HCT116 (cell line): Measurements from ENCODE around the gene CLK3. TPM values are rescaled to one million over a fixed set of nuclear protein-coding genes. Genes with fewer than 3 reads are reported as not detected.

Source experiments
- ATAC-seq: fragments of 200-7000 bp; cut with Tn5 transposase; 2 replicates; pipeline ENCODE4 v1.9.1; 2020; ENCODE audit warnings: mild to moderate bottlenecking, moderate library complexity
- BruUV-seq: library from RNA; stranded (reverse); fragments of 400-500 nt; replicated peaks from 2 replicates; lab custom pipeline; 2021; lab: Mats Ljungman, UMichigan
- CTCF ChIA-PET: fragments of 300-600 bp; sonication (Branson Sonifier 250); formaldehyde crosslinking; loops from one replicate; lab custom pipeline; 2021; ENCODE audit warnings: antibody characterized with exemption; lab: Charles Lee
- POLR2A ChIA-PET: fragments of 300-600, 350-600 bp; sonication (Branson Sonifier 250); formaldehyde crosslinking; loops from one replicate; lab custom pipeline; 2021; ENCODE audit warnings: antibody characterized with exemption; lab: Charles Lee
- RAD21 ChIA-PET, 2 experiments: fragments of 300-600 bp; sonication (Branson Sonifier 250); formaldehyde crosslinking; loops; one replicate each; lab custom pipeline; 2023; ENCODE audit warnings: low total read pairs in 2 of 2; ENCODE audit not compliant: uncharacterized antibody in 2 of 2, unreplicated experiment in 2 of 2, low non-redundant PET in 1 of 2; lab: Charles Lee
- DNase-seq: peaks from one replicate; pipeline ENCODE4 v3.0.0-alpha.2; 2010; ENCODE audit warnings: low read depth, low spot score
- H2AFZ ChIP-seq: fragments of 200-600 bp; shearing (Covaris generic), sonication (generic); 2 replicates; pipeline ENCODE4 v1.6.1; 2017; ENCODE audit warnings: low read depth, mixed run types, mixed read lengths, antibody characterized with exemption, low read length; ENCODE audit not compliant: poor library complexity, severe bottlenecking
- H3K27ac ChIP-seq: 2 replicates; pipeline ENCODE4 v1.5.1; 2012; ENCODE audit warnings: low read depth, low read length
- H3K27me3 ChIP-seq: fragments of 200-600 bp; sonication (generic); 2 replicates; pipeline ENCODE4 v1.6.1; 2016; ENCODE audit warnings: mixed run types, low read length, mixed read lengths; ENCODE audit not compliant: insufficient read depth
- H3K36me3 ChIP-seq, 2 experiments: fragments of 200-500 bp in 1 of 2; fragments of 200-600 bp in 1 of 2; sonication (Bioruptor generic) in 1 of 2; sonication (generic) in 1 of 2; 2 replicates each; pipeline versions ENCODE4 v1.5.1 to v1.6.1; 2014 to 2016; ENCODE audit warnings: low read length in 2 of 2, inconsistent platforms in 1 of 2, mixed read lengths in 1 of 2, mixed run types in 1 of 2; ENCODE audit not compliant: insufficient read depth in 2 of 2, control insufficient read depth in 1 of 2
- H3K4me1 ChIP-seq, 2 experiments: fragments of 200-600 bp in 1 of 2; sonication (generic) in 1 of 2; 2 replicates each; pipeline versions ENCODE4 v1.5.1 to v1.6.1; 2012 to 2017; ENCODE audit warnings: low read length in 2 of 2, inconsistent platforms in 1 of 2, mild to moderate bottlenecking in 1 of 2, mixed read lengths in 1 of 2, mixed run types in 1 of 2, moderate library complexity in 1 of 2; ENCODE audit not compliant: insufficient read depth in 2 of 2, control insufficient read depth in 1 of 2
- H3K4me2 ChIP-seq: fragments of 200-600 bp; sonication (generic); 2 replicates; pipeline ENCODE4 v1.6.1; 2017; ENCODE audit warnings: mixed run types, low read length, mixed read lengths
- H3K4me3 ChIP-seq, 2 experiments: fragments of 200-600 bp in 1 of 2; sonication (generic) in 1 of 2; replicated peaks in 1 of 2; 2 replicates each; pipeline ENCODE4 v1.5.1; 2011 to 2016; ENCODE audit warnings: low read length in 2 of 2, control low read depth in 1 of 2, low read depth in 1 of 2, mild to moderate bottlenecking in 1 of 2, mixed read lengths in 1 of 2, mixed run types in 1 of 2
- H3K79me2 ChIP-seq: fragments of 200-600 bp; sonication (generic); 2 replicates; pipeline ENCODE4 v1.6.1; 2017; ENCODE audit warnings: mild to moderate bottlenecking, mixed run types, low read length, moderate library complexity, mixed read lengths; ENCODE audit not compliant: insufficient read depth
- H3K9ac ChIP-seq: fragments of 200-600 bp; sonication (generic); 2 replicates; pipeline ENCODE4 v1.6.1; 2016; ENCODE audit warnings: low read length, mixed read lengths
- H3K9me2 ChIP-seq: fragments of 200-600 bp; sonication (generic), shearing (Covaris generic); 2 replicates; pipeline ENCODE4 v1.6.1; 2017; ENCODE audit warnings: mixed run types, mild to moderate bottlenecking, moderate library complexity; ENCODE audit not compliant: insufficient read depth
- H3K9me3 ChIP-seq, 2 experiments: fragments of 200-500 bp in 1 of 2; fragments of 200-600 bp in 1 of 2; sonication (Bioruptor generic) in 1 of 2; sonication (generic) in 1 of 2; 2 replicates each; pipeline ENCODE4 v1.6.1; 2014 to 2017; ENCODE audit warnings: low read length in 2 of 2, mixed read lengths in 2 of 2, inconsistent platforms in 1 of 2, low read depth in 1 of 2, mild to moderate bottlenecking in 1 of 2, mixed run types in 1 of 2, moderate library complexity in 1 of 2; ENCODE audit not compliant: control insufficient read depth in 1 of 2, insufficient read depth in 1 of 2
- H4K20me1 ChIP-seq: fragments of 200-600 bp; sonication (generic), shearing (Covaris generic); 2 replicates; pipeline ENCODE4 v1.6.1; 2017; ENCODE audit warnings: mixed run types, mild to moderate bottlenecking, moderate library complexity; ENCODE audit not compliant: insufficient read depth
- CEBPB ChIP-seq: IDR thresholded peaks from 2 replicates; pipeline ENCODE4 v1.6.1; 2012; ENCODE audit warnings: low read depth
- EGR1 ChIP-seq: IDR thresholded peaks from 2 replicates; pipeline ENCODE4 v1.6.1; 2012; ENCODE audit warnings: low read depth
- ELF1 ChIP-seq: IDR thresholded peaks from 2 replicates; pipeline ENCODE4 v1.6.1; 2012; ENCODE audit warnings: low read depth, borderline replicate concordance
- EZH2 ChIP-seq: fragments of 200-600 bp; sonication (generic); IDR thresholded peaks from 2 replicates; pipeline ENCODE4 v1.6.1; 2017; ENCODE audit warnings: antibody characterized with exemption, mixed run types
- EZH2phosphoT487 ChIP-seq: fragments of 200-600 bp; IDR thresholded peaks from 2 replicates; pipeline ENCODE4 v1.6.1; 2018; ENCODE audit warnings: antibody characterized with exemption, borderline replicate concordance
- FOSL1 ChIP-seq: IDR thresholded peaks from 2 replicates; pipeline ENCODE4 v1.6.1; 2012; ENCODE audit warnings: low read depth
- MAX ChIP-seq: IDR thresholded peaks from 2 replicates; pipeline ENCODE4 v1.6.1; 2012
- POLR2A ChIP-seq: IDR thresholded peaks from 2 replicates; pipeline ENCODE4 v1.7.0; 2011; ENCODE audit warnings: borderline replicate concordance; ENCODE audit not compliant: insufficient read depth, insufficient read length; ENCODE audit errors: extremely low read depth
- POLR2AphosphoS5 ChIP-seq: IDR thresholded peaks from 2 replicates; pipeline ENCODE4 v1.6.1; 2011; ENCODE audit warnings: mild to moderate bottlenecking, low read depth, low read length, moderate library complexity
- RAD21 ChIP-seq: IDR thresholded peaks from 2 replicates; pipeline ENCODE4 v1.6.1; 2012; ENCODE audit warnings: low read depth, mild to moderate bottlenecking
- REST ChIP-seq: IDR thresholded peaks from 2 replicates; pipeline ENCODE4 v1.6.1; 2012; ENCODE audit warnings: low read depth
- SP1 ChIP-seq: IDR thresholded peaks from 2 replicates; pipeline ENCODE4 v1.6.1; 2012; ENCODE audit warnings: low read depth
- SRF ChIP-seq: IDR thresholded peaks from 2 replicates; pipeline ENCODE4 v1.6.1; 2012; ENCODE audit warnings: low read depth
- TCF7L2 ChIP-seq: IDR thresholded peaks from 2 replicates; pipeline ENCODE4 v1.7.0; 2011; ENCODE audit warnings: borderline replicate concordance, inconsistent platforms; ENCODE audit not compliant: insufficient read depth, insufficient read length; ENCODE audit errors: extremely low read depth
- ZBTB33 ChIP-seq: IDR thresholded peaks from 2 replicates; pipeline ENCODE4 v1.6.1; 2011; ENCODE audit warnings: mild to moderate bottlenecking, low read length, moderate library complexity; ENCODE audit not compliant: insufficient replicate concordance; ENCODE audit errors: extremely low read depth
- ZFX ChIP-seq: fragments of 450-650 bp; IDR thresholded peaks from 2 replicates; pipeline ENCODE4 v1.6.1; 2017
- ZNF274 ChIP-seq: fragments of 200-500 bp; sonication (Bioruptor generic); IDR thresholded peaks from 2 replicates; pipeline ENCODE4 v1.6.1; 2014; ENCODE audit warnings: mild to moderate bottlenecking, low read depth, low read length, inconsistent platforms
- intact Hi-C: fragments of 100-400 bp; cut with micrococcal nuclease; formaldehyde crosslinking; loops from 2 replicates; pipeline ENCODE4 v1.10.0; 2022
- total RNA-seq: library from RNA; stranded (reverse); gene quantifications from one replicate; pipeline ENCODE4 v1.2.1, GENCODE V29; 2021; ENCODE audit not compliant: unreplicated experiment

Gene CLK3
- total RNA-seq, 1 experiment from 2014 or later = 79.3 TPM

GRCh38 chr15:74610302-74610951 lies 5.2 kb upstream of the CLK3 start:
- Histone ChIP-seq H3K9me3 (no peaks in the 10 kb centered on the region), H3K27ac (no peak overlapping the region), H3K79me2 (no peaks in the 10 kb centered on the region), H3K4me3 (no peak overlapping the region), H3K27me3 (peaks cover 5% of the 10 kb centered on the region; the same call in 1 of the 2 replicates), H3K4me1 (peaks cover 4 to 14% of the 10 kb centered on the region in 2 experiments; a peak in 3 of 4 replicates), H3K9ac (no peak overlapping the region), H3K36me3 (no peaks in the 10 kb centered on the region), H2AFZ (no peak overlapping the region), H3K9me2 (no peaks in the 10 kb centered on the region), H4K20me1 (no peaks in the 10 kb centered on the region), H3K4me2 (no peak overlapping the region)
- no peak for ATAC-seq
- TF ChIP-seq REST (no peak), RAD21 (no peak), EGR1 (no peak), SP1 (no peak), ZNF274 (no peak), POLR2AphosphoS5 (no peak), CEBPB (no peak), POLR2A (no peak), ELF1 (no peak), TCF7L2 (no peak), EZH2 (no peak), FOSL1 (no peak), ZBTB33 (no peak), SRF (no peak), ZFX (no peak), EZH2phosphoT487 (no peak), MAX (no peak)
- ChIA-PET CTCF (no interaction called here), POLR2A (no interaction called here), RAD21 (no interaction called here)
- no TSS peak for BruUV-seq
- DNase-seq = no peak
- intact Hi-C loops = no loop called here
